Bronchial epithelial cell (primary cell): ENCODE measurements around the gene HPRT1. TPM values are rescaled to one million over a fixed set of nuclear protein-coding genes. Genes with fewer than 3 reads are reported as not detected.

Source experiments
- DNase-seq: peaks from one replicate; pipeline ENCODE4 v3.0.0-alpha.2; 2010; ENCODE audit warnings: low read depth
- FAIRE-seq: peaks from 2 replicates; lab custom pipeline; 2011; peaks lifted over from hg19 to GRCh38; lab: Jason Lieb, UNC
- H3K27me3 ChIP-seq: 2 replicates; pipeline ENCODE4 v1.5.1; 2011; ENCODE audit warnings: low read length; ENCODE audit not compliant: control insufficient read depth, insufficient read depth
- H3K36me3 ChIP-seq: 2 replicates; pipeline ENCODE4 v1.5.1; 2011; ENCODE audit warnings: low read length; ENCODE audit not compliant: control insufficient read depth, insufficient read depth
- H3K4me3 ChIP-seq: 2 replicates; pipeline ENCODE4 v1.5.1; 2011; ENCODE audit warnings: mild to moderate bottlenecking, low read depth, low read length, control low read depth
- CTCF ChIP-seq: IDR thresholded peaks from 2 replicates; pipeline ENCODE4 v1.5.1; 2011; ENCODE audit warnings: mild to moderate bottlenecking, moderate library complexity, low read length, control low read depth, inconsistent platforms; ENCODE audit not compliant: insufficient read depth, severe bottlenecking
- total RNA-seq: library from RNA; depleted of rRNA; stranded (reverse); fragments of >200 nt; gene quantifications from 2 replicates; pipeline ENCODE4 v1.2.1, GENCODE V29; 2014

Gene HPRT1
- total RNA-seq, result 8.8 and 11.6 TPM in 2 replicates

GRCh38 chrX:134460005-134460861, at the start of gene HPRT1:
Gene HPRT1, plus strand, starts transcription at chrX:134460165. Its CDS starts 147 bp downstream, at chrX:134460312.
- no peak for FAIRE-seq
- peak; percentile 48 for DNase-seq

GRCh38 chrX:134416087-134416486, 43.9 kb upstream of the HPRT1 start:
- FAIRE-seq (no peak), DNase-seq (peak; percentile 29)
- no peak for TF ChIP-seq CTCF
- H3K27me3 ChIP-seq, result no peaks in the 10 kb centered on the region
- no peak overlapping the region for H3K4me3 ChIP-seq
- peaks cover 1% of the 10 kb centered on the region for H3K36me3 ChIP-seq

More at GRCh38 chrX:134460005-134460861, at the start of gene HPRT1:
- Histone ChIP-seq H3K36me3 (no peaks in the 10 kb centered on the region), H3K27me3 (no peaks in the 10 kb centered on the region), H3K4me3 (peak within 1 kb of the TSS; percentile 54)
- TF ChIP-seq CTCF, result no peak

GRCh38 chrX:134418317-134419113, 41.5 kb upstream of the HPRT1 start:
- FAIRE-seq, result no peak
- no peak for TF ChIP-seq CTCF
- Histone ChIP-seq H3K27me3 (no peaks in the 10 kb centered on the region), H3K4me3 (no peak overlapping the region), H3K36me3 (peaks cover 1% of the 10 kb centered on the region)
- DNase-seq, result no peak

- Histone ChIP-seq H3K4me3 (no peak overlapping the region), H3K27me3 (no peaks in the 10 kb centered on the region), H3K36me3 (peaks cover 1% of the 10 kb centered on the region)
- no peak for FAIRE-seq
- no peak for DNase-seq
- no peak for TF ChIP-seq CTCF
Observed at GRCh38 chrX:134419784-134420183, 40.2 kb upstream of the HPRT1 start.

GRCh38 chrX:134423606-134424005, 36.4 kb upstream of the HPRT1 start:
- DNase-seq, result peak; percentile 26
- Histone ChIP-seq H3K36me3 (peaks cover 1% of the 10 kb centered on the region), H3K27me3 (no peaks in the 10 kb centered on the region), H3K4me3 (no peak overlapping the region)
- TF ChIP-seq CTCF, result peak; percentile 12
- no peak for FAIRE-seq
